HG03103 (cell line): Measurements from ENCODE around the gene TSPEAR.
"Not testable (repeated sequence)": the region's sequence is repeated elsewhere in the genome, so short reads cannot be mapped to it uniquely, and the experiment has no call there.

ENCODE experiments used
- ATAC-seq: cut with Tn5 transposase; IDR thresholded peaks from one replicate; pipeline ENCODE4 v1.9.1; 2021; ENCODE audit warnings: low read depth; ENCODE audit not compliant: unreplicated experiment

The TSPEAR gene

DNA sequence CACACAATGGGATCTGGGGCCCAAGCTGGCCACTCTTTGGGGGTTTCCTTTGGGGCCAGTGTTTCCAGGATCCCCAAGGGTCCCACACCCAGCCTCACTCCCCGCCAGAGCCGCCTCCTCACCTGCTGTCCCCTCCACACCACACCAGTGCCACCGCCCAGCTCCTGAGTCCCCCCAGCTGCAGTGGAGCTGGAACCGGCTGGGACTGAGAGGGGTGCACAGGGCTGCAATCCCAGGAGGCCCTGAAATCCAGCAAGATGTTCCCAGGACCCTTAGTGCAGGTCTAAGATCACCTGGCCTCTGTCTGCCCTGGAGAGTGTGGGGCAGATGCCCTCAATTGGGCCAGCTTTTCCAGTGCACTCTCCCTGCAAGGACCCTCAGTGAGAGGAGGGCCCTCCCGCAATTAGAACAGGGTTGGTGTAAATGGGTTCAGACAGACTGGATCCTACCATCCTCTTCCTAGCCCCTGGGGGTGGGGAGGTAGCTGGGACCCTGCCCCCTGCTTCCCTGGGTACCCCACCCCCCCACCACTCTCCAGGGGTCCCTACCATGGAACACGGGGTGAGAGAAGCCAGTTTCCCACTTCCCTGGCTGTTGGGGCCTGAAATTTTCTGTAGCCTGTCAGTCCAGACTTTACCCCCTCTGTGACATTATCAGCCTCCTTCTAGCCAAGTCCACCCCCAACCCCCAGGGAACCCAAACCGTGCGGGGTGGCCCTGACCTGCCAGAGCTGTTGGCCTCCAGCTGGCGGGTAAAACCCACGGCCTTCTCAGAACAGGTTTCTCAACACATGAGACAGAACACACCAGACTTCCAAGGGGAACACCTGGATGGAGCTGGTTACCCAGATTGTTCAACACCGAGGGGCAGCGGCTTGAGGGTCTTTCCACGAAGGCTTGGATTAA is 7.4 kb downstream of the TSPEAR start:
- no peak for ATAC-seq

DNA sequence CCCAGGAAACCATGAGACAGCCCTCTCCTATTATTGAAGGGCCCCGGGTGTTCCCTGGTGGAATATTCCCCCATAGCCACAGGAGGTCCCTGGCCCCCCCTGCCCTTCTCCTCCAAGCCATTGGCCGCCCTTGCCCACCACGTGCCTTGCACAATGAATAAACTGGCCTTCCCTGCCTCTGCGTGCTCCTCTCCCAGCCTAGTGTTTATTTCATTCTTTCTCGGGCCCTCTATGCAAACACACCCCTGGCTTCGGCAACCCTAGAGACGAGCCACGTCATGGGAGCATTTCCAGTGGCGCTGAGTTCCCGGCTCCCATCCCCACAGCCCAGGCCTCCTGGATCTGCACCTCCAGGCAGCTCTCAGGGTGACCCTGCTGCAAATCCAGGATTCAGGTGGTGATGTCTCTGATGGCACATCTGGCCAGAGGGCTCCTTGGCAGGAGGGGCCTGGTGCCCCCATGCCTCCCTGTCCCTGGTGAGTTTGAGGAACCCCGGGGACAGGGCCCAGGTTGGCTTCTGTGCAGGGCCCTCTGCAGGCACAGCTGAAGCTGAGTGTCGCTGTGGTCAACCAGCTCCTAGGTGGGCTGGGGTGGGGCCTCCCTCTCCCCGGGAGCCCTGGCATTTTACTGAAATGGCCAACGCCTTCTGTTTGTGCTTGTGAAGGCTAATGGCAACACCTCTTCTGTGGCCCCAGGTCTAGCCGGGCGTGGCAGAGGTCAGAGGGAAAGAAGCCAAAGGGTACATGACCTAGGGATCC is 8.2 kb downstream of the TSPEAR start:
- no peak for ATAC-seq

DNA sequence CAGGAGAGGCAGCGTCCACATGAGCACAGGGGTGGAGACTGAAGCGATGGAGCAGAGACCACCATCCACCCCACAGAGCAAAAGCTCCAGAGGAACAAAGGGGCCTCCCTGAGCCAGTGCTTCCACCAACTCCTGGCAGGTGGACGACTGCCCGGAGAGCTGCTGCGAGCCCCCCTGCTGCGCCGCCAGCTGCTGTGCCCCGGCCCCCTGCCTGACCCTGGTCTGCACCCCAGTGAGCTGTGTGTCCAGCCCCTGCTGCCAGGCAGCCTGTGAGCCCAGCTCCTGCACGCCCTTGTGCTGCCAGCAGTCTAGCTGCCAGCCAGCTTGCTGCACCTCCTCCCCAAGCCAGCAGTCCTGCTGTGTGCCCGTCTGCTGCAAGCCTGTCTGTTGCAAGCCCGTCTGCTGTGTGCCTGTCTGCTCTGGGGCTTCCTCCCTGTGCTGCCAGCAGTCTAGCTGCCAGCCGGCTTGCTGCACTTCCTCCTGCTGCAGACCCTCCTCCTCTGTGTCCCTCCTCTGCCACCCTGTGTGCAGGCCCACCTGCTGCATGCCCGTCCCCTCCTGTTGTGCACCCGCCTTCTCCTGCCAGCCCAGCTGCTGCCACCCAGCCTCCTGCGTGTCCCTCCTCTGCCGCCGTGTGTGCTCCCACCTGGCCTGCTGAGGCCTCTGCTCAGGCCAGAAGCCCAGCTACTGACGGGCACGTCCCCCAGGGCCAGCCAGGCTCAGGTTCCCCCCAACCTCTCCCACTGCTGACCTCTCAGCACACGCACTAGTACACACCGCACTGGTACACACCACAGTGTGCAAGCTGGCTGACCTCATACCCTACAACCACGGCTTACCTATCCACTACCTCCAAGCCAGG is 9.0 kb downstream of the TSPEAR start:
- no peak for ATAC-seq

DNA sequence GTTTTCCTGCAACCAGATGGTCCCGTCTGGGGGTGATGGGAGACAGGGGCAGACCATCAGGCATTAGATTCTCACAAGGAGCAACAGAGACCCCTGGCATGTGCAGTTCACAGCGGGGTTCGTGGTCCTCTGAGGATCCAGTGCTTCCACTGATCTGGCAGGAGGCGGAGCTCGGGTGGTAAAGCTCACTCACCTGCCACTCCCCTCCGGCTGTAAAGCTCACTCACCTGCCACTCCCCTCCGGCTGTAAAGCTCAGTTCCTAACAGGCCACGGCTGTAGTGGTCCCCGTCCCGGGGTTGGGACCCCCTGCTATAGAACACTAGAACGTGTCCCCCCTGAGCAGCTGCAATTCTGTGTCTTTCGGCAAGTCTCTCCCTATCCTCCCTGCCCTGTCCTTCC is 9.8 kb downstream of the TSPEAR start:
- no peak for ATAC-seq

DNA sequence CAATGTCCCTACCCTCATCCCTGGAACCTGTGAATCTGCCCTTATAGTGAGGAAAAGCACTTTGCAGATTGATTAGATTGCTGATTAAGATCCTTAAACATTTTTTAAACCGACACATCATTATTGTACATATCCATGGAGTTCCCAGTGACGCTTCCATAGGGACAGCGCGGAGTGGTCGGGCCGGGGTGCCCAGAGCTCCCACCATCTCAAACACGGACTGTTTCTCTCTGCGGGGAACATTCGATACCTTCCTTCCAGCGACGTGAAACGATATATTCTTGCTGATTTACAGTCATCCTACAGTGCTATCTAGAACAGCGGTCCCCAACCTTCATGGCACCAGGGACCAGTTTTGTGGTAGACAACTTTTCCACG is 10.4 kb downstream of the TSPEAR start:
- ATAC-seq = no peak

DNA sequence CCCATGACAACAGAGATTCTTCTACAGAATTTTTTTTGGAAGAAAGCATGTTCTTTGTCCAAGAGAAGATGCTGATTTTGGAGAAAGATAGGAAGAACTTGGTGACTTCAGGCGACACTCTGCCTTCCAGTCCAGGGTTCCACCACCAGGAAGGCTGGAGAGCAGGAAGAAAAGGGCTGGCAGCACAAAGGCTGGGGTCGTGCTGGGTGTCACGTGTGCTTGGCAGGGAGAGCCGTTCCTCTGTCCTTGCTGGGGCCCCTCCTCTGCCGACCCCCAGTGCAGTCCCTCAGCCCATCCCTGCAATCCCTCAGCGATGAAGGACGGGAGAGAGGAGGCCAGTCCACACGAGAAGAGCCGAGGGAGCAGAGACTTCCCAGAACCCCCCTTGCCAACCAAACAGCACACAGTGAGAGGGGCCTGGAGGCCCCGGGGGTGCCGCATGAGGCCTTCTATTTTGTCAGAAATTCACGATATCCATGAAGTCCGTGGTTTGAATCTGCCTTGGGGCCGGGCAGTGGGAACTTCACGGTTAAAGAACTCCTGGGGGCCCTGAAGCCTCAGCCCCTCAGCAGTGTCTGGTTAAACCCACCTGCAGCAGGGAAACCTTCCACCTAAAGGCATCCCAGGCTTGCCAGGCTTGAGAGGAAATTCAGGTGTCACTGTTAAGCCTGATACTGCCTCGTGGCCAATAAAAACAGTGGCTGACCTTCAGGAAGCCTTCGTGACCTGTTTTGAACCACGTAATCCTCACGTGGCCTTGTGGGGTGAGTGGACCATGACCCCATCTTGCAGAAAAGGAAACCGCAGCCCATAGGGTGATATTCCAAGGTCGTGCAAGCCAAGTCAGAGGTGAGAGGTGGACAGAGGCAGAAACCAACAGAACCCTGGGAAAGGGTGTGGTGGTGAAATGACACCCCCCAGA is 11.0 kb downstream of the TSPEAR start:
- ATAC-seq = no peak

DNA sequence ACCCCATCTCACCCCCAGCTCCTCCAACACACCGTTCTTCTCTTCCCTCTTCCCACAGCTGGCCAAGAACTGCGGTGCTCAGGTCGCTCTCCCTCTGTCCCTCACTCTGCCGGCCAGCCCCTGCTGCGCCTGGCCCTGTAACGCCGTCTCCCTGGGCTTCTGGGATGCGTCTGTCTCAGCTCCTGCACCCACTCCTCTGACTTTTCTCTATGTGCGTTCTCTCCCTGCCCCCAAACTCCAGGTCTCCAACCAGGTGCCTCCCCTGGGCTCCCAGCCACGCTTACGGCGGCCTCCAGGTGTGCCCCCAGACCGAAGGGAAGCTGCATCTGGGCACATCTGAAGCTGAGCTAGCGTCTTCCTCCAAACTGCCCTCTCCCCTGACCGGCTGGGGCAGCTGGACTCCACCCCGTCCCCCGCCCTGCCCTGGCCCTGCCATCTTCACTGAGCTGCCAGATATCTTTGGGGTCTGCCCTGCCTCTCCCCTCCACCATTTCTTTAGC is 11.8 kb downstream of the TSPEAR start:
- no peak for ATAC-seq

DNA sequence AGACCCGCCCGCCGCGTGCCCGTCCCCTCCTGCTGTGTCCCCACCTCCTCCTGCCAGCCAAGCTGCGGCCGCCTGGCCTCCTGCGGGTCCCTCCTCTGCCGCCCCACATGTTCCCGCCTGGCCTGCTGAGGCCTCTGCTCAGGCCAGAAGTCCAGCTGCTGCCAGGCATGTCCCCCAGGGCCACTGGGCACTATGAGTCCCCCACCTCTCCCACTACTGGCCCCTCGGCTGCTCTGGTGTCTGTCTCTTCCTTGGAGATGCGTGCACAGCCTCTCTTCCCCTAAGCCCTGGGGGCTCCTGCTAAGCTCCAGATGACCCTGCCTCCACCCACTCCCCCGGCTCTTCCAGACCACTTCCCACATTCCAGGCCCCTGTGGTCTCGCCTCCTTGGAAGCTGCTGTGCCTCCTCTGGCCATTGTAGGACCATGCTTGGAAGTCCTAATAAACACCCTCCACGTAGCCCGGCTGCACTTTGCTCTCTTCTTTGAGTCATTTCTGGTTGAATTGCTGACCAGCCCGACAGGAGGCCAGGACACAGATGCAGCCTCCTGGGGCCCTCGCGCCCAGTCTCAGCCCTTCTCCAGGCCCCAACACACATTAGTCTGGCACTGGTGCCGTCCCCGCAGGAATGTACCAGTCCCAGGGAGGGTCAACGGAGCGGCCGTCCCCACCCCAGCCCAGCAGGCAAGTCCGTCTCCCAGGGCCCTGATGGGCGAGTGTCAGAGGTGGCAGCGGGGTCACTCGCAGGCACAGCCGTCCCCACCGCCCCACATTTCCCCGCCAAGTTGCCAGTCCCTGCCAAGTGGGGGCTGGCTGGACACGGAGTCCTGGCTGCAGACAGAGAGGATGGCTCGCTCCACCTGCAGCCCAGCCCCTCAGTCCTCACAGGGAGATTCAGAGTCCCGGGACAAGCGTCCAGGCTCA is 13.3 kb downstream of the TSPEAR start:
- no peak for ATAC-seq

DNA sequence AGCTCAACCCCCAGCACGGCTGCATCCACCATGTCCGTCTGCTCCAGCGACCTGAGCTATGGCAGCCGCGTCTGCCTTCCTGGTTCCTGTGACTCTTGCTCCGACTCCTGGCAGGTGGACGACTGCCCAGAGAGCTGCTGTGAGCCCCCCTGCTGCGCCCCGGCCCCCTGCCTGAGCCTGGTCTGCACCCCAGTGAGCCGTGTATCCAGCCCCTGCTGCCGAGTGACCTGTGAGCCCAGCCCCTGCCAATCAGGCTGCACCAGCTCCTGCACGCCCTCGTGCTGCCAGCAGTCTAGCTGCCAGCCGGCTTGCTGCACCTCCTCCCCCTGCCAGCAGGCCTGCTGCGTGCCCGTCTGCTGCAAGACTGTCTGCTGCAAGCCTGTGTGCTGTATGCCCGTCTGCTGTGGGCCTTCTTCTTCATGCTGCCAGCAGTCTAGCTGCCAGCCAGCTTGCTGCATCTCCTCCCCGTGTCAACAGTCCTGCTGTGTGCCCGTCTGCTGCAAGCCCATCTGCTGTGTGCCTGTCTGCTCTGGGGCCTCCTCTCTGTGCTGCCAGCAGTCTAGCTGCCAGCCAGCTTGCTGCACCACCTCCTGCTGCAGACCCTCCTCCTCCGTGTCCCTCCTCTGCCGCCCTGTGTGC is 14.1 kb downstream of the TSPEAR start, which contains the start of gene KRTAP10-12:
TSS of gene KRTAP10-12 (plus strand) at position 1 of the 639 bp plus-strand sequence. CDS start at position 31, 30 bp downstream.
- not testable (repeated sequence) for ATAC-seq

DNA sequence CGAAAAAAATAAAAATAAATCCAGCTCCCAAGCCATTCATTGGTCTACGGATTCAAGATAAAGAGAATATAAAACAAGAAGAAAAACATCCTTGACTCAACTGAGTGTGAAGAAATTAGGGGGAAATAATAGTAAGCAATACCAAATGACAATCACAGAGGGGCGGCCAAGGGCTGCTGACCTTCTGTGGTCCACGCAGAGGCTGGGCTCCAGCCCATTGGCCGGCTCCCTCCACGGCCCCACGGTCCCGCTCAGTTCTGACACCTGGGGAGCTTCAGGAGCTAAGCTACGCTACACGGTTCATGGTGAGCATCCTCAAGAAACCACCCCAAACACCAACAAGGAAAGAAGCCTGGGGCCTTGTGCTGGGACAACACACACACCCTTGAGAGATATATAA is 14.8 kb downstream of the TSPEAR start:
- no peak for ATAC-seq

DNA sequence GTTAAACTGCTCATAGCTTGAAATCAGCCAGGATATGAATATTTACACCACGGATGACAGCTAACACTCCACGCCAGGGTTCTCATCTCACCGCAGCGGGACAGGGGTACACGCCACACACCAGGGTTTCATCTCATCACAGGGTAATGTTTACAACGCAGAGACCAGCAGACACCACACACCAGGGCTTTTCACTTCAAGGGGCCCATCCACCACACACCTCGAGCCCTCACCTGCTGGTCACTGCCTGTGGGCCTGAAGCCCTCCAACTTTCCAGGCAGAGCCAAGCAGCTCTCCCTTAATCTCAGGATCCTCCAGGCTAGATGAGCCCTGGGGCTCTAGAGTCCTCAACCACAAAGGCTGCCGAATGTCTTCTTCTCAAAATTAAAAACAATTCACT is 15.7 kb downstream of the TSPEAR start:
- ATAC-seq = no peak

DNA sequence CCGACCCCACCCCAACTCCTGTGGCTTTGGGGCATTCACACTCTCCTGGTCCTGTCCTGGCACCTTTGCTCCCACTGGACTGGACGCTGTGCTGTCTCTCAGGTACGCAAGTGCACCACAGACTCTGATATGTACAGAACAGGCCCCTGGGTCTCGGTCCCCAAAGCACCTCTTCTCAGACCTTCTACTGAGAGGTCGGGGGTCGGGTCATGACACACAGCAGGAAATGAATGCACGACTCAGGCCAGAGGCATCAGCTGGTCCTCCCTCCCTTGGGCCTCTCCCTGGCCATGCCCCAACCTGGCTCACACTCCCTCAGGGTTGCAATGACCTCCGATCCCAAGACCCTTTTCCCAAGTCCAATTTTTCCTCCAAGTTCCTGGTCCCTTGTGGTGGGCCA is 16.2 kb downstream of the TSPEAR start:
- no peak for ATAC-seq

DNA sequence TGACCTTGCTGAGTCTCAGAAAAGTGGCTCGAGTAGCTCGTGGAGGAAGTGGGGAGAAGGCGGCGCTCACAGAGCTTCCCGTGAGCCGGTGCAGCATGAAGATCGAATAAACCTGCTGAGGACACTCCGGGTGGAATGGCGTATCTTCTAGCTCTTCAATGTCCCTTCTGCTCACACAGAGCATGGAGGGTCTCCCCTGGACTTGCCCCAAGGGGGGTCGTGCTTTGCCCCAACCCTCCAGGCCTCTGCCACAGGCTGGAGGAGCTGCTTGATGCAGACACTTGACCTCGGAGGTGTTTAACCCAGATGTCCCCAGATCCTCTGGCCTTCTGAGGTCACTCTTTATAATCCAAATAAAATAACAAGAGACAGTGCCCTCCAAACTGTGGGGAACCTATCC is 16.6 kb downstream of the TSPEAR start:
- no peak for ATAC-seq

DNA sequence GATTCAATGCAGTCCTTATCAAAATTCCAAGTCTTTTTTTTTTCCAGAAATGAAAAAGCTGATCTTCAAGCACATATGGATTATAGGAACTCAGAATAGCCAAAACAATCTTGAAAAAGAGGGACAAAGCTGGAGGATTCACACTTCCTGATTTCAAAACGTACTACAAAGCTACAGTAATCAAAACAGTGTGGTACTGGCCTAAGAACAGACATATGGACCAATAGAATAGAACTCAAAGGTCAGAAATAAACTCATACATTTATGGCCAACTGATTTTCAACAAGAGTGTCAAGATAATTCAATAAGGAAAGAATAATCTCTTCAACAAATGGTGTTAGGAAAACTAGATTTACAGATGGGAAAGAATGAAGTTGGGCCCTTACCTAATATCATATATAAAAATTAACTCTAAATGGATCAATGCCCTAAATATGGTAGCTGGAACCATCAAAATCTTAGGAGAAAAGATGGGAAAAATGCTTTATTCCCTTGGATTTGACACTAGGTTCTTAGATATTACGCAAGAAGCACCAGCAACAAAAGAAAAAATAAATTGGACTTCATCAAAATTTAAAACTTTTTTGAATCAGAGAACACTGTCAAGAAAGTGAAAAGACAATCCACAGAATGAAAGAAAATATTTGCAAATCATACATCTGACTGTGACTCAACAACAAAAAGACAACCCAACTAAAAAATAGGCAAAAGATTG is 18.4 kb downstream of the TSPEAR start:
- no peak for ATAC-seq

DNA sequence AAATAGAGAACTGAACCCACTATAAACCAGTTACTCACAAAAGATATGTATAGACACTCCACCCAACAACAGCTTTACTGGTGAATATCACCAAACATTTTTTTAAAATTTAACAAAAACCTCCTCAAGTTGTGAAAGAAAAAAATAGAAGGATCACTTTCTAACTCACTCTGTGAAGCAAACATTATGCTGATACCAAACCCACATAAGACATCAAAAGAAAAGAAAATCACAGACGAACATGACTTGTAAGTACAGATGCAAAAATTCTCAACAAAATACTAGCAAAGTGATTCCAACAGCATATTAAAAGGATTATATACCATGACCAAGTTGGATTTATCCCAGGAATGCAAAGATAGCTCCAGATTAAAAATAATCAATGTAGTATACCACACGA is 19.7 kb downstream of the TSPEAR start:
- ATAC-seq = no peak

DNA sequence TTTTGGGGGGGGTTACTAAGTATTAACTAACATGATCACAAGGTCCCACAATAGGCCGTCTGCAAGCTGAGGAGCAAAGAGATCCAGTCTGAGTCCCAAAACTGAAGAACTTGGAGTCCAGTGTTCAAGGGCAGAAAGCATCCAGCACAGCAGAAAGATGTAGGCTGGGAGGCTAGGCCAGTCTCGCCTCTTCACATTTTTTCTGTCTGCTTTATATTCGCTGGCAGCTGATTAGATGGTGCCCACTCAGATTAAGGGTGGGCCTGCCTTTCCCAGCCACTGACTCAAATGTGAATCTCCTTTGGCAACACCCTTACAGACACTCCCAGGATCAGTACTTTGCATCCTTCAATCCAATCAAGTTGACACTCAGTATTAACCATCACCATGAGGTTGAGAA is 21.6 kb downstream of the TSPEAR start:
- ATAC-seq = not testable (repeated sequence)

DNA sequence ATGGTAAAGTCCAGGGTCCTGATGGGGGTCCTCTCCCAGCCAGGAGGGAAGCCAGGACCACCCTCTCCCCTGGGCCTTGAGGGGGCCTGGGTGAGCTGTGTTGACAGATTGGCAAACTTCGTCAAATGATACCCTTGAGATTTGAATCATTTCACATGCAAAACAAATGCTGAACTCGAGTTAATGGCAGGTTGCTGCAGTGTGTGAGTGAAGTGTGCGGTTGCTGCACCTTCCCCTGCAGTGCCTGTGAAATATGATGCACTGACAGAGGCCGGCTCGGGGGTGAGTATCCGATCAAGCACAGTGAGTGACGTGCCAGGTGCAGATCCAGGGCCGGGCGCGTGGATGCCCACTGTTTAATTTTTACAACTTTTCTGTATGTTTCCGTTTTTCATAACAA is 23.7 kb downstream of the TSPEAR start:
- no peak for ATAC-seq
